HG03175 (cell line): ENCODE data around the gene PLEKHM1.
A peak's percentile ranks its signal among the peaks of the same experiment; 100 is the strongest.
"Not testable (repeated sequence)": the region's sequence is repeated elsewhere in the genome, so short reads cannot be mapped to it uniquely, and the experiment has no call there.

Source experiments
- ATAC-seq: cut with Tn5 transposase; IDR thresholded peaks from one replicate; pipeline ENCODE4 v1.9.1; 2021; ENCODE audit warnings: mild to moderate bottlenecking, moderate library complexity; ENCODE audit not compliant: unreplicated experiment

Gene PLEKHM1

DNA sequence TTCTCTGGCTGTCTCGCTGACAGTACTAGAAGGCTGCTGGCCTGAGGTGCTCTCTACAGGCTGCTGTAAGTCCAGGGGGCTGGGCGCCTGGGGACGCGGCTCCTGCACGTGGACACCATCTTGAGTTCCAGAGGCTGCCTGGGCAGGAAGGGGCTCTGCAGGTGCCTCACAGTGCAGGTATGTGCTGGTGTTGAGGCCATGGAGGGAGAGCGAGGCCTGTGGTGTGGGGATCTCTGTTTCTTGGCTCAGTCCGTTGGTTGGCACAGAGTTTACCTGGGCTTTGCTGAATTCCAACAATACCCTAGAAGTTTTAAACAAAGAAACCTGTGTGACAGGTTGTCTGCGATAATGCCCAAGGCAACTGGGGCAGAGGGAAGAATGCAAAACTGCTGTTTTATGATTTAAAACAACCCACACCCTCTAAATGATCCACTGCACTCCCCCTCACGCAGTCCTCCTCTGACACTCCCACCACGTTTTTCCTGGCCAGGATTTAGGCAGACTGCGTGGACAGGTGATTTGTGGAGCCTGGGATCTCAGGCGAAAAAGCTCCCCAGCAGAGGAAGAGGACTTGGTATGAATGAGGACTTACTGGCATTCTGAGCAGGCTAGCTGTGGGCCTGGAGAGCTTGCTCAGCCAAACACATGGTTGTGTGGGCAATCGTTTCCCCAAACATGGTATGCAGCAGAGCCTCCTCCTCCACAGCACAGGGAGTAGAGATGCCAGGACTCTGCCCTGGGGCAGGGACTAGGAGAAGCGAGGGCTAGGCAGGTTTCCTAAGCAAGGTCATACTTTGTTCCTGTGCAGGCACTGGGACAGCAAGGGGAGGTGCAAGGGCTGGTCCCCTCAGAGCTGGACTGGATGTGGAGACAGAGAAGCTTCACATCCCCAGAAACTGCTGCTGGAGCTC, 22.0 kb downstream of the PLEKHM1 start:
- not testable (repeated sequence) for ATAC-seq

DNA sequence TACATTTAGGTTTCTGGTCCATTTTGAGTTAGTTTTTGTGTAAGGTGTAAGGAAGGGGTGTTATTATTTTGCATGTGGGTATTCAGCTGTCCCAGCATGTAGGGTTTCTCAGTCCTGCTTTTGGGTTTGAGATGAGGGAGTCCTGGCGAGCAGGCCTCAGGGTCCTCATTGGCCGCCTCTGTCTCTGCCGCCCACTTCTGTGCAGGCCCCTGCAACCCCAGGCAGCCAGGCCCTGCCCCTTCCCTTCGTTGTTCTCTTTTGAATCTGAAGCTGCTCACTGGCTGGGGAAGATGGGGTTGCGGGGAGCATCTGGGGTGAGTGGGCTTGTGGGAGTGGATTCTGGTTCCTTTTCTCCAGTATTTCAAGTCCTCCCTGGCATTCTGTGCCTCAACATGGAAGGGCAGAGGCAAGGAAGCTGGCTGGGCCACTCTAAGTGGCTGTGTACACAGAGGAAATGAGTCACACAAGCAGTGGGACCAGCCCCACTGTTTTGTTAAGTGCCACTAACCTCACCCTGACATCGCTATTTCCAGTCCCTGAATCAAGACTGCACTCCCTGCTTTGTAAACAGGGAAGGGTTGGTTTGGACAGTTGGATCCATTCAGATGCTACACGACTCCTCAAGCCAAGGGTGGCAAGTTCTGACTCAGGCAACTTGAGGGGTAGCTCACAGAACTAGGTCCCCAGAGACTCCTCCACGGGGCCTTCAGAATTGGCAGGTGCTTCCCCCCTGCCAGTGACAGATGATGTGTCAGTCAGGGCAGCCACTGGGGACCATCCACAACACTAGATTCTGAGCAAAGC, 28.8 kb downstream of the PLEKHM1 start:
- peak; percentile 89 for ATAC-seq

DNA sequence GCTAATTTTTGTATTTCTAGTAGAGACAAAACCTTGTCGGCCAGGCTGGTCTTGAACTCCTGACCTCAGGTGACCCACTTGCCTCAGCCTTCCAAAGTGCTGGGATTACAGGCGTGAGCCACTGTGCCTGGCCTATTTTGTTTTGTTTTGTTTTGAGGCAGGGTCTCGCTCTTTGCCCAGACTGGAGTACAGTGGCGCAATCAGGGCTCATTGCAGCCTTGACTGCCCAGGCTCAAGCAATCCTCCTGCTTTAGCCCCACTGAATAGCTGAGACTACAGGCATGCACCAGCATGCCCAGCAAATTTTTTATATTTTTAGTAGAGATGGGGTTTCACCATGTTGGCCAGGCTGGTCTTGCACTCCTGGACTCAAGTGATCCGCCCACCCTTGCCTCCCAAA, 30.1 kb downstream of the PLEKHM1 start:
- ATAC-seq, result not testable (repeated sequence)

DNA sequence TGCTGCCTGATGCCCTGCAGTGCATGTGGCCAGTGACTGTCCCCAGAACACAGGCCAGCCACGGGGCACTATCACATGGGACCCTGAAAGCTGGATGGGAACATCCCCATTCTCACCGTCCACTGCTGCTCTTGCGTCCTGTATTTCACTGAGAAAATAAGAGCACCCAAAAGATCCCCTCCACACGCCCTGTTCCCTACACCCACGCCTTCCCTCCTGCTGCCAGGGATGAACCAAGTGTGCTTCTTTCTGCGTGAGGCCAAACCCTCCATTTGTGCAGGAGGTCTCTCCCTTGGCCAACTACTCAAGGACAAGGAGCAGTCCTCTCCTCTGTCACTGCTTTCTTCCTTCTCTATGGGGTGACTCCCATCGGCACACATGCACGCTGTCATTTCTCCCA, 36.2 kb downstream of the PLEKHM1 start:
- not testable (repeated sequence) for ATAC-seq

DNA sequence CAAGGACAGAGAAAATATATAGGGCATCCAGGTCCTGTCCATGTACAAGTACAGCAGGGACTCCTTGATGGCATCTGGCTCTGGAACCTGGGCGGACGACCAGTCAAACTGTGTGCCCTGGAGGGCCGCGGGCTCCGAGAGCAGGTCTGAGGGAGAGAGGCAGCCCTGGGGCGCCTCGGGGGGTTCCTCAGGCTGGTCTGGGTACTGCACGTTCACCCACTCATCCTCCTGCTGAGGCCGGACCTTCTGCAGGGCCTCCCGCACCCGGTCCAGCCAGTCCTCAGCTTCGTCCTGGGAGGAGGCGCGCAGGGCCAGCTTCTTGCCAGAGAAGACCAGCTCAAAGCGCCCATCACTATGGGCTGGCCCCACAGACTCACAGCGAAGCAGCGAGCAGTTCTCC, 36.8 kb downstream of the PLEKHM1 start:
- not testable (repeated sequence) for ATAC-seq

DNA sequence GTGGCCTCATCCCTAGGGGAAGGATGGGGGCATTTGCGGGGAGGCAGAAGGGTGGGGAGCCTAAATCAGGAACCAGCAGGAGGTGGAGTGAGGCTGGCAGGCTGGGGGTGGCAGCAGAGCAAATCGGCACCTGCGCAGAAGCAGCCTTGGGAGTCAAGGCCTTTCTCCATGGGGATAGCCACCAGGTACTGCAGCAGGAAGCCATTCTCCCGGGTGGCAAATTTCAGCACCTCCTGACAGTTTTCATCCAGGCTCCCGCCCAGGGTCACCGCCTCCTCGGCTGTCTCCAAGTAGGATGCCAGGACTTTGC, 37.3 kb downstream of the PLEKHM1 start:
- ATAC-seq, result not testable (repeated sequence)

DNA sequence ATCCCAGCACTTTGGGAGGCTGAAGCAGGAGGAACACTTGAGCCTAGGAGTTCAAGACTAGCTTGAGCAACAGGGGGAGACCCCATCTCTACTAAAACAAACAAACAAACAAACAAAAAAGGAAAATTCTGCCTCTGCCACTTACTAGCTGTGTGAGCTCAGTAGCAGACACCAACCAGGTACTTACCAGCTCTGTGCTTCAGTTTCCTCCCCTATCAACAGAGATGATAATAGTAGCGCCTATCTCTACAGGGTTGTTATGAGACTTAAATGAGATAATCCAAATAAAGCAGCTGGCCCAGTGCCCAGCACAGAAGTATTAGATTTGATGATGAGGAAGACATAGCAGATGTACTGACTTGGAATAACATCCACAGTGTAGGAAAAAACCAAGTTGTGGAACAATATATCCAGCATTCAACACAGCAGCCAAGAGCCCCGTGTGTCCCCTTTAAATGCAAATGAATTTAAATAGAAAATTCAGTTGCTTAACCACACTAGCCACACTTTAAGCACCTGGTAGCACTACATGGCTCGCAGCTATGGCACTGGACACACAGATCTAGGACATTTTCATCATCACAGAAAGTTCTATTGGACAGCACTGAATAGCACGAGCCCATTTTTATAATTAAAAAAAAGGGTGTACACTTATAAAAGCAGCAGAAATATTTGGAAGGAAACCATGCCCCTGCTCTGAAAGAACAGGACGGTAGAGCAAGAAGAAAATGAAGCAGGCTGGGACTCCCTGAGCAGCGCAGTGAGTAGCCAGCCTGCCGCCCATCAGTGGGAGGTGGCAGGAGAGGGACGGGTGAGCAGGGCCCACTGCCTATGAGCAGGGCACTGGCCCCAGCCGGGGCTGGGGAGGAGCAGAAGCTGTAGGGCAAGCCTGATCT, 37.9 kb downstream of the PLEKHM1 start:
- not testable (repeated sequence) for ATAC-seq

DNA sequence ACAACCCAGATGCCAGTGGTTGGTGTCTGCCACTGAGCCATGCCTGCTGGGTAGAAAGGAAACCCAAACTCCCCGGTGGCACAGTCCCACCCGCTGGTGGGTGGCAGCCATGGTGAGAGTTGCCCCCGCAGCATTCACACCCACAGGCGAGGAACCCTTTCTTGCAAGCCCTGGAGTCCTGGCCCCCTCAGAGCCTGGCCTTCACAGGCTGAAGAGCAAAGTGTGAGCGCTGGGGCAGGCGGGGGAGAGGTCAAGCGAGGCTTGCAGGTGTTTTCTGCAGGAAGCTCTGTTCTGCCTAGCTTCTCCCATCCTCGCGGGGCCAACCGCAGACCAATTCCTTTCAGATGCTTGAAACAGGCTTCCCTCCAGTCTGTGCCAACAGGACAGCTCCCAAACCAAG, 38.9 kb downstream of the PLEKHM1 start:
- not testable (repeated sequence) for ATAC-seq

DNA sequence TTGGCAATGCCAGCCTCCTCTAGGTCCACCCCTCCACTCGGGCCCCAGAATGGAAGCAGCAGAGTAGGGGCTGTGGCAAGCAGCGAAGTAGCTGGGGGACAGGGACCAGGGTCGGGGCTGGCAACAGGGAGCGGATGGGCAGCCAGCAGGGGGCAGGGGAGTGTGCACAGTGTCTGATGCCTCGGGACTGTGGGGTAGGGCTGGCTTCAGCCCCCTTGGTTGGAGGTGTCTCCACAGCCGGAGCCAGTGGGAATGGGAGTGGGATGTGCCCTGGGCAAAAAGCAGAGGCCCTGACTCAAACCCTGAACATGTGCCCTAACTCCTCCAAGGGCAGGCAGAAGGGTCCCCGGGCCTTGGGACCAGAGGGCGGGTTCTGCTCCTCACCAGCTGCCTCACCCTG, 39.4 kb downstream of the PLEKHM1 start:
- ATAC-seq, result no peak

DNA sequence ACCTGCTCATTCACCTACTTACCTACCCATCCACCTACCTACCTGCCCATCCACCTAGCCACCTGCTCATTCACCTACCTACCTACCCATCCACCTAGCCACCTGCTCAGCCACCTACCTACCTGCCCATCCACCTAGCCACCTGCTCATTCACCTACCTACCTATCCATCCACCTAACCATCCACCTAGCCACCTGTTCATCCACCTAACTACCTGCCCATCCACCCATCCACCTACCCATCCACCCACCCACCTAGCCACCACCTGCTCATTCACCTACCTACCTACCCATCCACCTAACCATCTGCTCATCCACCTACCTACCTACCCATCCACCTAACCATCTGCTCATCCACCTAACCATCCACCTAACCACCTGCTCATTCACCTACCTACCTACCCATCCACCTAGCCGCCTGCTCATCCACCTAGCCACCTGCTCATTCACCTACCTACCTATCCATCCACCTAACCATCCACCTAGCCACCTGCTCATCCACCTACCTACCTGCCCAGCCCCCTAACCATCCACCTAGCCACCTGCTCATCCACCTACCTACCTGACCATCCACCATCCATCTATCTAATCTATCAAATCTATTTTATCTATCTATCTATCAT, 40.7 kb downstream of the PLEKHM1 start:
- ATAC-seq, result not testable (repeated sequence)

DNA sequence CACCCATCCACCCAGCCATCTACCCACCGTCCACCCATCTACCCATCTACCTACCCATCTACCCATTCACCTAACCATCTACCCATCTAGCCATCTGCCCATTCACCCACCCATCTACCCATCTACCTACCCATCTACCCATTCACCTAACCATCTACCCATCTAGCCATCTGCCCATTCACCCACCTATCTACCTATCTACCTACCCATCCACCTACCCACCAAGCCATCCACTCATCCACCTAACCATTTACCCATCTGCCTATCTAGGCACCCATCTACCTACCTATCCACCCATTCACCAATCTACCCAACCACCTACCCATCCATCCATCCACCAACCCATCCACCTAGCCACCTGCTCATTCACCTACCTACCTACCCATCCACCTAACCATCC, 41.3 kb downstream of the PLEKHM1 start:
- not testable (repeated sequence) for ATAC-seq

DNA sequence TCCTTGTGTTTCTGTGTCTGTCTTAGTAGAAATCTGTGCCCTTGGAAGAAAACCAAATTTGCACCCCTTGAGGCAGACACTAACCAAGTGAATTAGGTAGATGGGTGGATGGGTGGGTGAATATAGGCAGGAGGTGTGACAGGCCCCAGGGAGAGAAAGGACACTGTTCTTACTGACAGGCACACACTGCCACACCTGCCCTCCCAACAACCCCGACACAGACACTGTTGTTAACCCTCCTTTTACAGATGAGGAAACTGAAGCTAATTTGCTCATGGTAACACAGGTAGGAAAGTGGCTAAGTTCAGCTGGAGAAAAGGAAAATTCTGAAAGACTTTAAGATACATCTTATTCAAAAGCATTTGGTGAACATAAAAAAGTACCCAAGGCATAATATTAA, 42.0 kb downstream of the PLEKHM1 start:
- not testable (repeated sequence) for ATAC-seq

DNA sequence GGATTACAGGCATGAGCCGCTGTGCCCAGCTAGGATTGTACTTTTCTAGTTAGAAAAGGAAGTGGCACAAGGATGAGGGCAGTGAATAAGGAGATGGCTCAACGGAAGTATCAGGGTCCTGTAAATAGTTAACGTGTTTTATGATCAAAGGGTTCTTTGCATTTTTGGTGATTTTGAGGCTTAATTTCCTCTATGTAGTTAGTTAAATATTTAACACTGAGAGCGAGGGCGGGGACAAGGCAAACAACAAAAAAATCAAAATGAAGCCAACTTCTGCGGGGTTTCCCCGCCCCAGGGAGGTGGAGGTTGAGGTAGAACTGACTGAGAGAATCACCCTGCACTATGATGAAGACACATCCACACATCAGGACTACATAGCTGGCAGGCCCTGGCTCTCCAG, 42.5 kb downstream of the PLEKHM1 start:
- not testable (repeated sequence) for ATAC-seq

DNA sequence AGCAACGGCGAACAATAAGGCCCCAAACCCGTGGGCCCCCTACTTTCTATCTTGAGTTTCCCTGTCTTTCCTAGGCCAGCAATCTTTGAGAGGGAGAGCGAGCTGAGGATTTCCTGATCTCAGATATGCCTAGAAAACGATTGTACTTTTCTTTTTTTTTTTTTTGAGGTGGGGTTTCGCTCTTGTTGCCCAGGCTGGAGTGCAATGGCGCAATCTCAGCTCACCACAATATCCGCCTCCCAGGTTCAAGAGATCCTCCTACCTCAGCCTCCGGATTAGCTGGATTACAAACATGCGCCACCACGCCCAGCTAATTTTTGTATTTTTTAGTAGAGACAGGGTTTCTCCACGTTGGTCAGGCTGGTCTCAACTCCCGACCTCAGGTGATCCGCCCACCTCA, 42.9 kb downstream of the PLEKHM1 start:
- ATAC-seq, result not testable (repeated sequence)

DNA sequence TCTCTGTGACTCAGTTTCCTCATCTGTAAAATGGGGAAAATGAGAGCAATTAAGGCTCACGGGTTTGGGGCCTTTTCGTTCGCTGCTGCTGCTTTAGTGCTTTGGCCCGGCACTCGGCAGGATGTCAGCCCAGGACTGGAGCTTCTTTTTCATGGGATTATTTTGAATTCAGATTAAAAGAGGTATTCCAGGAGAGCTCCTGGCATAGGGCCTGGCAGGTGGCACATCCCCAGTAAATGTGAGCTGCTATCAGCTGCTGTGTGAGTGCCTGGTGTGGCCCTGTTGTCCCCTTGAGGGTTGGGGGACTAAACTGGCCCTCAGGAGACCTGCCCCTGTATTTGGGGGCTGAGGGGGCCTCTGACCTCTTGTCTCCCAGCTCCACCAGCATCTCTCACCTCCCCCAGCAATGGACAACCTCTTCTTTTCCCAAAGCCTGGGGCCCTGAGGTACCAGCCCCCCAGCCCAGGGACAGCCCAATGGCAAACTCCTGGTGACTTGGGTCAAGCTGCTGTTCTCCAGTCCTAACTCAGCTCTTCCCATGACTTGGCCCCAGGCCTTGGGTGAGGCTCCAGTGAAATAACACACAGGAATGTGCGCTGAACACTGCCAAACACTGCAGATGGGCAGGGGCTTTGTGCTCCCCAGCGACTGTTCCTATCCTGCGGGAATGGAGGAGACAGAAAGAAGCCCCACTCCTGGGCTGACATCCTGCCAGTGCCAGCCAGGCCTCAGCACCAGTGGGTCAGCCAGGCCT, 43.5 kb downstream of the PLEKHM1 start:
- not testable (repeated sequence) for ATAC-seq

DNA sequence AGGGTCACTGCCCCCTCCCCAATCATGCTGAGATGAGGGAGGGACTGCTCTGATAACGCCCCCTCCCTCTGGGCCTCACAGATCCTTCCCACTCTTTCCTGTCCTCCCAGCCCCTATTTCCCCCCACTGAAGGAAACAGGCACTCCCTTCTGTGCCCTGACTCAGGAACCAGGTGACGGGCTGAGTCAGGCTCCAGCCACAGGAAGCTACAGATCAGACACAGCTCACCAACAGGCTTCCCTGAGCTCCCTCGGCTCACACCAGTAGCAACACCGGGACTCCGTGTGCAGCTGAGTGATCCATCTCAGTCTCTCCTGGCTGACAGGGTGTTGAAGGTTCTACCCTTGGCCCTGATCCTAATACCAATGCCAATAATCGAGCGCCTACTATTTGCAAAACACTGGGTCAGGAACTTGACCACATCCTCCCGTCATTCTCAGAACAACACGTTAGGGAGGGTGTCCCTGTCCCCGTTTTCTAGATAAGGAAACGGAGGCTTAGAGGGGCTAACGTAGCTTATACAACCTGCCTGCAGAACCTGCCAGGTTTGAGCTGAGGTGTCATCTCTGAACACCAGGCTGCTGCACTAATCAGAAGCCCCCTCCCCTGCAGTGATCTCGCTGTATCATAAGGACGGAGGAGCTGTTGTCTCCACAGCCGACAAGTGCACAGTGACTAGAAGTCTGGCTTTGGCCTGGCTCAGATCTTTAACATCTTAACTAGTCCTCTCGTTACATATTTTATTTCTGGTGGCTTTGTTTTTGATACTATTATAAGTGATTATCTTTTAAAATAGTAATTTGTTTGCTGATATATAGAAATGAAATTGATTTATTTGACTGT, 44.4 kb downstream of the PLEKHM1 start:
- not testable (repeated sequence) for ATAC-seq

DNA sequence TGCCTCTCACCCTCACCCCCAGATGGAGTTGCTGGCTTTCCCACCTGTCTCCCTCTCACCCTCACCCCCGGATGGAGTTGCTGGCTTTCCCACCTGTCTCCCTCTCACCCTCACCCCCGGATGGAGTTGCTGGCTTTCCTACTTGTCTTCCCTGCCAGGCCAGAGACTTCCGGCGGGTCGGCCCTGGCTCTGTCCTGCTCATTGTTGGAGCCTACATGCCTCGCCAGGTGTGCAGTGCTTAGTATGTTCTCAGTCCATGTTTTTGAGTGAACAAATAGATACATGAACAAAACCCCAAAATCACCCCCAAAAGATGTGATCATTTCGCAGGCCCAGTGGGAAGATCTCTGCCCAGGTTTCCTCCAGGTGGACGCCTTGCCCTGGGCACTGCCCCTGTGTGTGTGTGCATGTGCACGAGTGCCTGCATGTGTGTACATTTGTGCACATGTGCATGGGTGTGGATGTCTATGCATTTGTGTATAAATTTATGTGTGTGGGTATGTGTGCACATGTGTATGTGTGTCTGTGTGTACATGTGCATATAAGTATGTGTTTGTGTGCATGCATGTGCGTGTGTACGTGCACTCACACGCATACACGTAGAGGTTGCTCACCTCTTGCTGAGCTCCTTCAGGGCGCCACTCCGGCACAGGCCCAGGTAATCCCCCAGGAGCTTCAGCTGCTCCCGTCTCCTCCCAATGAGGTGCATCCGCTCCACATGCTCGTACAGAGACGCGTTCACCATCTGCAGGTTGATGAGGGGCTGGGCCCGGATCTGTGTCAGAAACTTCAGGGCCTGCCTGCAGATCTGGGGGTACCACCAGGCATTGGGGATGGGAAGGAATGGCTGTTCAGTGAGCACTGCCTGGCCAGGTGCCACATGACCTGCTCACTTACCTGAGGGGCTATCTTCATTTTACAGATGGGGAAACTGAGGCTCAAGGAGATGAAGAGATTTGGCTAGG, 45.4 kb downstream of the PLEKHM1 start:
- not testable (repeated sequence) for ATAC-seq

DNA sequence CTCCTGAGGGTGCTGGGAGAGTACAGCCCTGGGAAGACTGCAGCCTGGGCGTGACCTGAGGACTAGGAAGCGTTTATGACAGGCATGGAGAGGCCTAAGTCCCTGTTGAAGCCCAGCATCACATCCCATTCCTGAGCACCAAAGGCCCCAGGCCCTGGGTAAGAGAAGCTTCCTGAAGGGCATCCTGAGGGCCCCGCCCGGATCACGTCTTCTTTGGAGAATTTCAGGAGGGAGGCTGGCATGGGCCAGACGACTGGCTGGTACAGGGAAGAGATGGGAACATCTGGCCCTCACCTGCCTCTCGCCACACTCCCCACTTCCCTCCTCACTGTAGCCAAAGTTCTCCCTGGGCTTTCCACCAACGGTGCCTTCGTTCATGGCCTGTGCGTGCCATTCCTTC, 46.2 kb downstream of the PLEKHM1 start:
- not testable (repeated sequence) for ATAC-seq
